H1 (cell line): ENCODE measurements around the gene CEACAM7. TPM values are rescaled to one million over a fixed set of nuclear protein-coding genes. Genes with fewer than 3 reads are reported as not detected.

Experiments
- CTCF ChIA-PET: fragments of 300-600 bp; sonication (Branson Sonifier 250); formaldehyde crosslinking; loops from one replicate; lab custom pipeline; 2021; ENCODE audit not compliant: partially characterized antibody; lab: Charles Lee
- POLR2A ChIA-PET: fragments of 300-600 bp; sonication (Branson Sonifier 250); formaldehyde crosslinking; loops from one replicate; lab custom pipeline; 2021; ENCODE audit warnings: inconsistent platforms; ENCODE audit not compliant: partially characterized antibody; lab: Charles Lee
- DNase-seq, 2 experiments: peaks; one replicate each; pipeline versions ENCODE4 v3.0.0 to v3.0.0-alpha.2; 2010 to 2022; ENCODE audit warnings: low spot score in 2 of 2, low read depth in 1 of 2, mixed read lengths in 1 of 2
- FAIRE-seq: peaks from 2 replicates; lab custom pipeline; 2011; peaks lifted over from hg19 to GRCh38; lab: Jason Lieb, UNC
- H2AFZ ChIP-seq: 2 replicates; pipeline ENCODE4 v1.8.1; 2012; ENCODE audit warnings: low read length, inconsistent platforms
- H2AK5ac ChIP-seq: 2 replicates; pipeline ENCODE4 v1.6.1; 2013; ENCODE audit warnings: low read depth, low read length
- H2BK120ac ChIP-seq: replicated peaks from 2 replicates; pipeline ENCODE3; 2013; ENCODE audit warnings: low read depth, low read length, inconsistent platforms
- H2BK12ac ChIP-seq: 2 replicates; pipeline ENCODE4 v1.6.1; 2013; ENCODE audit warnings: low read depth, low read length
- H2BK15ac ChIP-seq: 2 replicates; pipeline ENCODE4 v1.6.1; 2013; ENCODE audit warnings: low read length
- H2BK20ac ChIP-seq: 2 replicates; pipeline ENCODE4 v1.6.1; 2013; ENCODE audit warnings: low read length
- H2BK5ac ChIP-seq: 2 replicates; pipeline ENCODE4 v1.6.1; 2013; ENCODE audit warnings: low read depth, low read length
- H3K14ac ChIP-seq: 2 replicates; pipeline ENCODE4 v1.6.1; 2013; ENCODE audit warnings: inconsistent platforms; ENCODE audit not compliant: insufficient read length
- H3K18ac ChIP-seq: 2 replicates; pipeline ENCODE4 v1.6.1; 2013; ENCODE audit warnings: low read length; ENCODE audit errors: extremely low read depth
- H3K23ac ChIP-seq: 2 replicates; pipeline ENCODE4 v1.6.1; 2013; ENCODE audit warnings: inconsistent platforms; ENCODE audit not compliant: insufficient read length
- H3K23me2 ChIP-seq: 2 replicates; pipeline ENCODE4 v1.6.1; 2013; ENCODE audit warnings: low read depth, low read length
- H3K27ac ChIP-seq: 2 replicates; pipeline ENCODE4 v1.6.1; 2011; ENCODE audit warnings: low read depth, low read length, inconsistent platforms
- H3K27me3 ChIP-seq, 4 experiments: replicated peaks in 1 of 4; 1 replicate in 1 of 4; 2 replicates in 3 of 4; pipeline versions ENCODE4 v1.6.1 to v1.8.1; 2011 to 2013; ENCODE audit warnings: low read length in 3 of 4, mild to moderate bottlenecking in 3 of 4, inconsistent platforms in 2 of 4, mixed read lengths in 2 of 4, moderate library complexity in 1 of 4; ENCODE audit not compliant: control insufficient read depth in 3 of 4, insufficient read depth in 3 of 4; ENCODE audit errors: extremely low read depth in 1 of 4
- H3K36me3 ChIP-seq, 4 experiments: 2 replicates each; pipeline versions ENCODE4 v1.6.1 to v1.8.1; 2011 to 2013; ENCODE audit warnings: mild to moderate bottlenecking in 4 of 4, low read length in 3 of 4, moderate library complexity in 2 of 4, control low read depth in 1 of 4, inconsistent platforms in 1 of 4; ENCODE audit not compliant: insufficient read depth in 4 of 4, control insufficient read depth in 2 of 4
- H3K4ac ChIP-seq: replicated peaks from 2 replicates; pipeline ENCODE3; 2013; ENCODE audit warnings: low read length, low read depth, mixed read lengths, inconsistent platforms; ENCODE audit not compliant: insufficient read length
- H3K4me1 ChIP-seq, 4 experiments: replicated peaks in 1 of 4; 1 replicate in 1 of 4; 2 replicates in 3 of 4; pipeline versions ENCODE4 v1.6.1 to v1.8.1; 2011 to 2013; ENCODE audit warnings: low read length in 3 of 4, inconsistent platforms in 2 of 4, mixed read lengths in 1 of 4; ENCODE audit not compliant: insufficient read depth in 4 of 4, control insufficient read depth in 3 of 4
- H3K4me2 ChIP-seq, 2 experiments: 2 replicates each; pipeline versions ENCODE4 v1.6.1 to v1.8.1; 2011 to 2013; ENCODE audit warnings: low read depth in 2 of 2, low read length in 2 of 2, control low read depth in 1 of 2, inconsistent platforms in 1 of 2, mild to moderate bottlenecking in 1 of 2; ENCODE audit not compliant: insufficient read depth in 1 of 2
- H3K4me3 ChIP-seq, 4 experiments: fragments of 200-600, 300-600 bp in 1 of 4; sonication (generic), shearing (Covaris generic), sonication (Bioruptor Twin) in 1 of 4; 2 replicates each; pipeline versions ENCODE4 v1.5.1 to v1.8.1; 2011 to 2016; ENCODE audit warnings: low read length in 4 of 4, low read depth in 3 of 4, control low read depth in 2 of 4, inconsistent platforms in 2 of 4, mild to moderate bottlenecking in 2 of 4, mixed read lengths in 1 of 4, moderate library complexity in 1 of 4; ENCODE audit not compliant: insufficient read depth in 2 of 4; ENCODE audit errors: extremely low read depth in 1 of 4
- H3K56ac ChIP-seq: replicated peaks from 2 replicates; pipeline ENCODE3; 2013; ENCODE audit warnings: low read depth, mild to moderate bottlenecking, mixed read lengths, low read length, inconsistent platforms; ENCODE audit not compliant: insufficient read length
- H3K79me1 ChIP-seq: 2 replicates; pipeline ENCODE4 v1.6.1; 2013; ENCODE audit warnings: low read depth, low read length, control low read depth
- H3K79me2 ChIP-seq, 2 experiments: 2 replicates each; pipeline versions ENCODE4 v1.6.1 to v1.8.1; 2012 to 2013; ENCODE audit warnings: low read length in 2 of 2, mild to moderate bottlenecking in 2 of 2, inconsistent platforms in 1 of 2; ENCODE audit not compliant: insufficient read depth in 2 of 2, control insufficient read depth in 1 of 2
- H3K9ac ChIP-seq, 4 experiments: replicated peaks in 1 of 4; 1 replicate in 1 of 4; 2 replicates in 3 of 4; pipeline versions ENCODE4 v1.6.1 to v1.8.1; 2011 to 2013; ENCODE audit warnings: low read depth in 3 of 4, low read length in 3 of 4, control low read depth in 2 of 4, mild to moderate bottlenecking in 2 of 4, moderate library complexity in 2 of 4, inconsistent platforms in 1 of 4; ENCODE audit errors: extremely low read depth in 1 of 4
- H3K9me3 ChIP-seq, 2 experiments: 2 replicates each; pipeline versions ENCODE4 v1.6.1 to v1.8.1; 2012 to 2013; ENCODE audit warnings: mild to moderate bottlenecking in 2 of 2, moderate library complexity in 2 of 2, control low read depth in 1 of 2, inconsistent platforms in 1 of 2, low read depth in 1 of 2, low read length in 1 of 2, mixed read lengths in 1 of 2; ENCODE audit not compliant: insufficient read depth in 2 of 2
- H4K20me1 ChIP-seq, 2 experiments: replicated peaks in 1 of 2; 2 replicates each; pipeline versions ENCODE3 to v1.8.1; 2011 to 2013; ENCODE audit warnings: inconsistent platforms in 2 of 2, low read length in 2 of 2, mild to moderate bottlenecking in 1 of 2; ENCODE audit not compliant: insufficient read depth in 2 of 2, control insufficient read depth in 1 of 2
- H4K5ac ChIP-seq: 2 replicates; pipeline ENCODE4 v1.6.1; 2013; ENCODE audit warnings: low read length, low read depth, mixed read lengths, inconsistent platforms; ENCODE audit not compliant: insufficient read length
- H4K8ac ChIP-seq: 2 replicates; pipeline ENCODE4 v1.8.0; 2013; ENCODE audit warnings: mild to moderate bottlenecking, moderate library complexity, low read length, inconsistent platforms; ENCODE audit not compliant: insufficient read depth; ENCODE audit errors: extremely low read depth
- H4K91ac ChIP-seq: replicated peaks from 2 replicates; pipeline ENCODE3; 2013; ENCODE audit warnings: low read length, mixed read lengths, inconsistent platforms; ENCODE audit not compliant: insufficient read length
- BRCA1 ChIP-seq: IDR thresholded peaks from 2 replicates; pipeline ENCODE4 v1.6.1; 2012; ENCODE audit warnings: low read depth, low read length, improper control_type of control experiment
- CEBPB ChIP-seq: IDR thresholded peaks from 2 replicates; pipeline ENCODE4 v1.6.1; 2012; ENCODE audit warnings: low read depth, low read length
- CHD1 ChIP-seq: IDR thresholded peaks from 2 replicates; pipeline ENCODE4 v1.6.1; 2012; ENCODE audit warnings: low read depth, low read length, improper control_type of control experiment
- CREB1 ChIP-seq: IDR thresholded peaks from 2 replicates; pipeline ENCODE4 v1.6.1; 2012; ENCODE audit warnings: inconsistent platforms
- CTBP2 ChIP-seq: IDR thresholded peaks from 2 replicates; pipeline ENCODE4 v1.7.0; 2011; ENCODE audit warnings: borderline replicate concordance, mild to moderate bottlenecking, moderate library complexity, mixed read lengths, low read length; ENCODE audit not compliant: insufficient read depth, insufficient read length
- JUN ChIP-seq: IDR thresholded peaks from 2 replicates; pipeline ENCODE4 v1.6.1; 2011; ENCODE audit warnings: low read depth, mild to moderate bottlenecking, improper control_type of control experiment, low read length
- JUND ChIP-seq: IDR thresholded peaks from 2 replicates; pipeline ENCODE4 v1.6.1; 2011; ENCODE audit warnings: mild to moderate bottlenecking, improper control_type of control experiment, low read length
- KDM1A ChIP-seq: fragments of 200-600, 300-600 bp; sonication (generic); IDR thresholded peaks from 2 replicates; pipeline ENCODE4 v1.7.1; 2016; ENCODE audit warnings: mild to moderate bottlenecking, low read length, borderline replicate concordance
- NRF1 ChIP-seq: IDR thresholded peaks from 2 replicates; pipeline ENCODE4 v1.6.1; 2011; ENCODE audit warnings: mild to moderate bottlenecking, low read depth, low read length, improper control_type of control experiment
- POU5F1 ChIP-seq: IDR thresholded peaks from 2 replicates; pipeline ENCODE4 v1.6.1; 2011; ENCODE audit warnings: low read depth, mild to moderate bottlenecking, low read length, moderate library complexity
- RXRA ChIP-seq: IDR thresholded peaks from 2 replicates; pipeline ENCODE4 v1.6.1; 2011; ENCODE audit warnings: low read depth, mild to moderate bottlenecking, low read length, moderate library complexity; ENCODE audit not compliant: insufficient read depth
- SP4 ChIP-seq: IDR thresholded peaks from 2 replicates; pipeline ENCODE4 v1.6.1; 2012; ENCODE audit warnings: low read length, inconsistent platforms
- SRF ChIP-seq: IDR thresholded peaks from 2 replicates; pipeline ENCODE4 v1.6.1; 2011; ENCODE audit warnings: mild to moderate bottlenecking, low read depth, low read length, moderate library complexity
- TAF7 ChIP-seq: optimal IDR thresholded peaks from 2 replicates; pipeline ENCODE3; 2011; ENCODE audit warnings: low read depth, mild to moderate bottlenecking, inconsistent platforms, low read length, moderate library complexity, borderline replicate concordance
- TBP ChIP-seq: IDR thresholded peaks from 2 replicates; pipeline ENCODE4 v1.6.1; 2011; ENCODE audit warnings: low read depth, low read length, improper control_type of control experiment
- YY1 ChIP-seq: IDR thresholded peaks from 2 replicates; pipeline ENCODE4 v1.6.1; 2011; ENCODE audit warnings: low read depth, mild to moderate bottlenecking, low read length
- ZNF274 ChIP-seq: IDR thresholded peaks from 2 replicates; pipeline ENCODE4 v1.7.0; 2012; ENCODE audit warnings: low read length, borderline replicate concordance; ENCODE audit errors: extremely low read depth
- WGBS, 2 experiments: shearing (Covaris generic) in 1 of 2; methylation state at CpG; one replicate each; pipeline versions ENCODE4 v1.1.6 to v1.1.7; 2013 to 2015; ENCODE audit warnings: low lambda C conversion rate in 2 of 2, mixed read lengths in 2 of 2, inconsistent platforms in 1 of 2, low coverage in 1 of 2, missing lambda C conversion rate in 1 of 2; ENCODE audit not compliant: insufficient replicate concordance in 2 of 2, insufficient coverage in 1 of 2, insufficient read length in 1 of 2; ENCODE audit errors: extremely low coverage in 1 of 2, missing lambda C conversion rate in 1 of 2; 5-methylcytosine and 5-hydroxymethylcytosine counted together
- polyA plus RNA-seq, 7 experiments: library from polyadenylated mRNA; depleted of rRNA in 3 of 7; stranded (reverse) in 5 of 7; unstranded in 2 of 7; fragments of >200 nt in 5 of 7; fragments of 200-250 nt in 2 of 7; gene quantifications; 1 replicate in 5 of 7; 2 replicates in 1 of 7; 4 replicates in 1 of 7; pipeline versions ENCODE4 v1.2.1 to v1.2.3, GENCODE V29; 2011 to 2013; ENCODE audit warnings: missing spikeins in 2 of 7, mixed read lengths in 2 of 7
- total RNA-seq: library from RNA; stranded (reverse); fragmentation: NEBNext Ultra II Directional; extraction: Animal tissue kit (Norgen Biotek cat#: 25700); gene quantifications from 2 replicates; pipeline ENCODE4 v1.2.1, GENCODE V29; 2021

The CEACAM7 gene
- total and polyA plus RNA-seq, 2 of the 8 experiments (the other 6 are each of a cell fraction or from before 2014, with no cell fraction given): not detected

GRCh38 chr19:41698746-41699230, 10.7 kb upstream of the CEACAM7 start:
- Histone ChIP-seq H3K23ac (no peak overlapping the region), H3K27ac (no peak overlapping the region), H2BK20ac (no peak overlapping the region), H2BK15ac (no peak overlapping the region), H3K56ac (no peak overlapping the region), H4K5ac (no peak overlapping the region), H2AK5ac (no peak overlapping the region), H3K79me2 (no peaks in the 10 kb centered on the region), H2BK5ac (no peak overlapping the region), H3K4ac (no peak overlapping the region), H3K14ac (no peak overlapping the region), H2BK12ac (no peak overlapping the region), H3K9ac (no peak overlapping the region), H2BK120ac (no peak overlapping the region), H3K27me3 (no peaks in the 10 kb centered on the region), H4K8ac (no peak overlapping the region), H3K36me3 (no peaks in the 10 kb centered on the region), H3K79me1 (no peaks in the 10 kb centered on the region), H3K23me2 (no peaks in the 10 kb centered on the region), H3K18ac (no peak overlapping the region), H4K20me1 (no peaks in the 10 kb centered on the region), H3K4me2 (no peak overlapping the region), H4K91ac (no peak overlapping the region), H2AFZ (no peak overlapping the region), H3K4me1 (no peaks in the 10 kb centered on the region), H3K9me3 (peaks cover 88 to 93% of the 10 kb centered on the region in 2 experiments), H3K4me3 (no peak overlapping the region)
- no peak for DNase-seq
- CTCF ChIA-PET: interaction anchor here (1.2 kb wide), 1 partner anchor 55 kb away, joined by 3 read pairs; no protein-coding TSS in a partner anchor
- 36% methylated on average over 1 of the region's 1 CpG; no CpG with 5 or more reads in 1 of the 2 experiments for WGBS, 2 experiments
- POLR2A ChIA-PET: no interaction called here
- no peak for FAIRE-seq
- TF ChIP-seq TBP (no peak), CHD1 (no peak), JUND (no peak), CTBP2 (no peak), TAF7 (no peak), CEBPB (no peak), KDM1A (no peak), ZNF274 (no peak), RXRA (no peak), SP4 (no peak), BRCA1 (no peak), SRF (no peak), CREB1 (no peak), NRF1 (no peak), JUN (no peak), POU5F1 (no peak), YY1 (no peak)
